Activated CD8-positive, alpha-beta memory T cell treated with anti-CD3 and anti-CD28 coated beads, Interleukin-2, amount 50 U/mL, for 1 hour (primary cell): ENCODE measurements around the gene RACGAP1.
A peak's percentile ranks its signal among the peaks of the same experiment; 100 is the strongest.

Source experiments
- DNase-seq: peaks from one replicate; pipeline ENCODE4 v3.0.0-alpha.2; 2020; ENCODE audit errors: extremely low read depth

Gene RACGAP1, protein sequence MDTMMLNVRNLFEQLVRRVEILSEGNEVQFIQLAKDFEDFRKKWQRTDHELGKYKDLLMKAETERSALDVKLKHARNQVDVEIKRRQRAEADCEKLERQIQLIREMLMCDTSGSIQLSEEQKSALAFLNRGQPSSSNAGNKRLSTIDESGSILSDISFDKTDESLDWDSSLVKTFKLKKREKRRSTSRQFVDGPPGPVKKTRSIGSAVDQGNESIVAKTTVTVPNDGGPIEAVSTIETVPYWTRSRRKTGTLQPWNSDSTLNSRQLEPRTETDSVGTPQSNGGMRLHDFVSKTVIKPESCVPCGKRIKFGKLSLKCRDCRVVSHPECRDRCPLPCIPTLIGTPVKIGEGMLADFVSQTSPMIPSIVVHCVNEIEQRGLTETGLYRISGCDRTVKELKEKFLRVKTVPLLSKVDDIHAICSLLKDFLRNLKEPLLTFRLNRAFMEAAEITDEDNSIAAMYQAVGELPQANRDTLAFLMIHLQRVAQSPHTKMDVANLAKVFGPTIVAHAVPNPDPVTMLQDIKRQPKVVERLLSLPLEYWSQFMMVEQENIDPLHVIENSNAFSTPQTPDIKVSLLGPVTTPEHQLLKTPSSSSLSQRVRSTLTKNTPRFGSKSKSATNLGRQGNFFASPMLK

DNA sequence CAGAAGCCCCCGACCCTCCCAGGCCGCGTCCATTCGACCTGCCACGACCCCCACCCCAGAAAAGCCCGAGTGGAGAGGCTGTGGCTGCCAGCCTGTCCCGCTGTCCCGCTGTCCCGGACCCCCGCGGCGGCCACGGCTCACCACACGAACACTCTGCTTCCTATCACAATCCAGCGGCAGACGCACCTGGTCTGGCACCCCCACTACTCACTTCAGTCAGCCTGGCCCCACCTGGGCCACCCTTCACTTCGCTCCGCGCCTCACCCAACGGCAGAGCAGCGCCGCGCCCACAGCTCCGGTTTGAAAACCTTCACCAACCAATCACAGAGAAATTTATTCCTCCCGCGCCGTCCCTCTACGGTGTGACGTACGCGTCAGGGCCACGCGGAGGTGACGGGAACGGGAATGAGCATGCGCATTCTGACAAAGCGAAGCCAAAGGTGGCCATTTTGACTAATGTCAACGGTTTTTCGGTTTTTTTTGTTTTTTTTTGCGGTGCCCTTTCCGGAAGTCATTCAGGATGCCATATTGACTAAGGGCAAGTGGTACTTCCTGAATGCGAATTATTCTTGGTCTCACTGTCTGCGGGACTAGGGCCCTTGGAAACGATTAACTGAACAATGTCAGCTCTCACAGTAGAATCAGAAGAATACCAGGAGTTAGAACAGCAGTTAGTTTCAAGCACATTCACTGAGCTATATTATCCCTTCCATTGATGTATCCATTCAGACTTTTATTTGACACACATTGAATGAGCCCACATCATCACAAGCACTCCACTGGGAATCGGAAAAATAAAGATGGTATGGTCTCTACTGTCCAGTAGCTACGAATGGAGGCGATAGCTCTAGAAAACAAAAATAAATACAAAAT lies at the start of gene RACGAP1:
Gene RACGAP1 (minus strand): TSS at position 308 of the 873 bp plus-strand sequence. CDS start 8,779 bp downstream, outside the sequence.
- peak; percentile 94 for DNase-seq

DNA sequence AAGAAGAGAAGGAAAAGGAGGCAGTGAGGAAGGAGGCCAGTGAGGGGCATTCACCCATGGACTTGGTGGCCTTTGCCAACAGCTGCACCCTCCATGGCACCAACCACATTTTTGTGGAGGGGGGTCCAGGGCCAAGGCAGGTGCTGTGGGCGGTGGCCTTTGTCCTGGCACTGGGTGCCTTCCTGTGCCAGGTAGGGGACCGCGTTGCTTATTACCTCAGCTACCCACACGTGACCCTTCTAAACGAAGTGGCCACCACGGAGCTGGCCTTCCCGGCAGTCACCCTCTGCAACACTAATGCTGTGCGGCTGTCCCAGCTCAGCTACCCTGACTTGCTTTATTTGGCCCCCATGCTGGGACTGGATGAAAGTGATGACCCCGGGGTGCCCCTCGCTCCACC lies 48.4 kb upstream of the RACGAP1 start:
- no peak for DNase-seq

- no peak for DNase-seq
Observed at GRCh38 chr12:50073206-50073605, 47.9 kb upstream of the RACGAP1 start.

GRCh38 chr12:50072198-50072907 lies 47.1 kb upstream of the RACGAP1 start:
- no peak for DNase-seq

DNA sequence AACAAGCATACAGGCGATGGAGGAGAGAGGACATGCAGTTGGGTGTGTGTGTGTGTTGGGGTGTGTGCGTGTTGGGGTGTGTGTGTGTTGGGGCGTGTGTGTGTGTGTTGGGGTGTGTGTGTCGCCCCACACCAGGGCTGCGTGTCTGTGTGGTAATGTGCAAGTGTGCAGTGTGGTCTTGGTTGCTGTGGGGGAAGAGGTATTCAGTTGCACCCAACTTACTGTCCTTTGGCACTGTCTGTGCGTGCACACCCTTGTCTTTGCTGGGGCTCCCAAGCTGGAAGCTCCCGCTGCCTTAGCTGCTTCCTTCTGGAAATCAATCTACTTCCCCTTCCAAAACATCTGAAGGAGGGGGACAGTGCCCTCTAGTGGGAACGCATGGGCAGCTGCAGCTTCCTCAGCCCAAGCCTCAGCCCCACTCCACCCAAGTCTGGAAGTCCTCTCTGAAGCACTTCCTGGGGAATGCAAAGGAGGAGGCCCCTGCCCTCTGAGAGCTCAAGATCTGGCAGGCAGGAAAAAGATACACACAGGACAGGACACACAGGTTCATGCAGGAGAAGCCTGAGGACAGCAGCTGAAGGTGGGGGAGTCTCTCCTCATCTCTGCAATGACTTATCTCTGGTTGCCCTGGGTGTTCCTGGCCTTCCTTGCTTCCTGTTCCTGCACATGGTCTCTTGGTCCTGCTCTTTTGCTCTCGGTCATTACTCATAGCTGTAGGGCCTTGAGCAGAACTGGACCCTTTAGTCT lies 45.2 kb upstream of the RACGAP1 start:
- no peak for DNase-seq

- DNase-seq: no peak
Observed at GRCh38 chr12:50069539-50069938, 44.2 kb upstream of the RACGAP1 start.

DNA sequence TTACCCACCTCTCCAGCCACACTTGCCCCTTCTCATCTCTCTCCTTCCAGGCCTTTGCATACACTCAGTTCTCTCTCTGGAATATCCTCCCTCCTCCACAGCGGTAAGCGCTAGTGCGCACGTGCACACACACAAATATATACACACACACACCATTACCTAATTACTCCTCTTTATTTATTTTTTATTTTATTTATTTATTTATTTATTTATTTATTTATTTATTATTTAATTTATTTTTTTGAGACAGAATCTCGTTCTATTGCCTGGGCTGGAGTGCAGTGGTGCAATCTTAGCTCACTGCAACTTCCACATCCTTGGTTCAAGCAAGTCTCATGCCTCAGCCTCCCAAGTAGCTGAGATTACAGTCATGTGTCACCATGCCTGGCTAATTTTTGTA lies 43.8 kb upstream of the RACGAP1 start:
- no peak for DNase-seq

- no peak for DNase-seq
Observed at GRCh38 chr12:50066402-50066801, 41.1 kb upstream of the RACGAP1 start.

GRCh38 chr12:50065726-50066310 lies 40.5 kb upstream of the RACGAP1 start:
- DNase-seq: no peak

DNA sequence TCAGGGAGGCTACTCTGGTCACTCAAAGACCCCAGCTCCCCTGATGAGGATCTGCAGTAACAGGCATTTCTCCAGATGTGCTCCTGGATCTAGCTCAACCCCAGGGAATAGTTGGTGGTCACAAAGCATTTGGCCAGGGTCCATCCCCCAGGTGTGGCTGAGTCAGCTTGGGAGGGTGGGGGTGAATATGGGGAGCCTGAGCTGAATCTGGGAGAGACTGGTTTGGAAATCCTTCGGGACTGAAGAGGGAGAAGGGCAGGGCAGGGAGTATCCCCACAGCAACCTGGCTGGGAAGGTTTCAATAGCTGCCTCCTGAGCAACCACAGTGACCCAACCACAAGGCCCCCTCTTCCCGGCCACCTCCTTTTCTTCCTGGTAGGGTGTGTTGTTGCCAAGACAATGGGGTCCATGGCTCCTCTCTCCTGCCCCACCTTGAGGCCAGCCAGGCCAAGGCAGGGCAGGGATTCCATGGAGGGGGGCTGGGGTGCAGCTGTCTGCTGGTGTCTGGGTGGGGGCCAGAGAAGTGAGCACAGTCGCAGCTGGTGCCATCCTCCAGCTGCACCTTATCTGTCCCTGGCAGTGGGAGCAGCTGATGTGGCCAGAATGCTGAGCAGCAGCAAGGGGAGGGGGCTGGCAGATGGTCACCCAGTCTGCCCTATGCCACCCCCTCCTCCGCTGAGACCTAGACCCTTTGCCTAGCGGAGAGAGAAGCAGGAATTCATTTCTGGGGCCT lies 37.6 kb upstream of the RACGAP1 start:
- DNase-seq: no peak

GRCh38 chr12:50061946-50062686 lies 36.8 kb upstream of the RACGAP1 start:
- DNase-seq: no peak

GRCh38 chr12:50061171-50061570 lies 35.9 kb upstream of the RACGAP1 start:
- no peak for DNase-seq

- DNase-seq: no peak
Observed at GRCh38 chr12:50060120-50060468, 34.8 kb upstream of the RACGAP1 start.

DNA sequence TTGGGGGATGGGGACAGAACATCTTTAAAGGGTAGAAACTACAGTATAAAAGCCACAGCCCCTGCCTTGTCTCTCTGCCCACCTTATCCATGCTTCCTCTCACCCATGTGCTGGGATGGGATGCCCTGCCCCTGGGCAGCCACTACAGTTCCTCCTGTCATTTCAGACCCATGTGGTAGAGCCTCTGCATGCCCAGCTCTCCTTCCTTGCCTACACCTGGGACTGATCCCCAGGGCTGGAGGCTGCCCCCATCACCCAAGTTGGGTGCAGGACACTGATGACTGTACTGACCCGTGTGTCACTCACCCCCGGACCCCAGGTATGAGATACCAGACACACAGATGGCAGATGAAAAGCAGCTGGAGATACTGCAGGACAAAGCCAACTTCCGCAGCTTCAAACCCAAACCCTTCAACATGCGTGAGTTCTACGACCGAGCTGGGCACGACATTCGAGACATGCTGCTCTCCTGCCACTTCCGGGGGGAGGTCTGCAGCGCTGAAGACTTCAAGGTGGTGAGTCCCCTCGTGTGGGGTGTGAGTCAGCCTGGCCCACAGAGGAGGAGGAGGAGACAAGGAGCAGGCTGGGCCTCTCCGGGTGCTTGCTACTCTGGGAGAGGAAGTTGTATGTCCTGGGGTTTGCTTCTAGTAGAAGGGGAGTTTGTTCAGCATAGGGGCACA lies 34.3 kb upstream of the RACGAP1 start:
- DNase-seq: peak; percentile 58

DNA sequence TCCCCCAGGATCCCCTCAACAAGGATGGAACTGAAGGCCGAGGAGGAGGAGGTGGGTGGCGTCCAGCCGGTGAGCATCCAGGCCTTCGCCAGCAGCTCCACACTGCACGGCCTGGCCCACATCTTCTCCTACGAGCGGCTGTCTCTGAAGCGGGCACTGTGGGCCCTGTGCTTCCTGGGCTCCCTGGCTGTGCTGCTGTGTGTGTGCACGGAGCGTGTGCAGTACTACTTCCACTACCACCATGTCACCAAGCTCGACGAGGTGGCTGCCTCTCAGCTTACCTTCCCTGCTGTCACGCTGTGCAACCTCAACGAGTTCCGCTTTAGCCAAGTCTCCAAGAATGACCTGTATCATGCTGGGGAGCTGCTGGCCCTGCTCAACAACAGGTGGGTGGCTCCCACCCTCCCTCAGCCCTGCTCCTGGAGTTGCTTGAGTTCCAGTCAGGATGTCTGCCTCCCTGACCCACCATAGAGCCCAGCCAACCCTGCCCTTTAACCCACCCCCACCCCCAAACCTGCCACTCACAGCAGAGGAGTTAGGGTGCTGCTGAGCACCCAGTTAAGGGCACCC lies 33.5 kb upstream of the RACGAP1 start:
- DNase-seq: no peak

- DNase-seq: no peak
Observed at GRCh38 chr12:50057896-50058670, 32.8 kb upstream of the RACGAP1 start.

- DNase-seq: no peak
Observed at GRCh38 chr12:50057000-50057841, 31.9 kb upstream of the RACGAP1 start, which contains the start of gene ASIC1. ASIC1 (plus strand) TSS chr12:50057596; CDS start chr12:50058767, 1,171 bp downstream.
